HL-60 (cell line): Measurements from ENCODE around the gene SP1.

Experiments
- DNase-seq, 2 experiments: peaks; one replicate each; pipeline ENCODE4 v3.0.0-alpha.2; 2010 to 2020; ENCODE audit warnings: low read depth in 1 of 2, low spot score in 1 of 2
- H3K27ac ChIP-seq: fragments of 250-450 bp; sonication (Bioruptor Pico); replicated peaks from 2 replicates; pipeline ENCODE4 v1.5.1; 2020; ENCODE audit warnings: mild to moderate bottlenecking, moderate library complexity
- H3K27me3 ChIP-seq: fragments of 250-450 bp; sonication (Bioruptor Pico); 2 replicates; pipeline ENCODE4 v1.5.1; 2021; ENCODE audit warnings: mild to moderate bottlenecking, moderate library complexity; ENCODE audit not compliant: insufficient read depth, poor library complexity, severe bottlenecking
- H3K4me3 ChIP-seq: replicated peaks from 2 replicates; pipeline ENCODE4 v1.5.1; 2011; ENCODE audit warnings: mild to moderate bottlenecking, control low read depth, low read length; ENCODE audit not compliant: insufficient read depth
- CTCF ChIP-seq: IDR thresholded peaks from one replicate; pipeline ENCODE4 v1.5.1; 2011; ENCODE audit warnings: low read length, control low read depth, inconsistent platforms; ENCODE audit not compliant: insufficient read depth
- POLR2AphosphoS5 ChIP-seq: IDR thresholded peaks from 2 replicates; pipeline ENCODE4 v1.6.1; 2012; ENCODE audit warnings: low read depth
- REST ChIP-seq: IDR thresholded peaks from 2 replicates; pipeline ENCODE4 v1.6.1; 2012; ENCODE audit warnings: low read depth; ENCODE audit not compliant: insufficient replicate concordance
- SPI1 ChIP-seq: IDR thresholded peaks from 2 replicates; pipeline ENCODE4 v1.6.1; 2012; ENCODE audit warnings: low read depth, mild to moderate bottlenecking, borderline replicate concordance

The SP1 gene

GRCh38 chr12:53344824-53345485 is 35.0 kb upstream of the SP1 start:
- DNase-seq: peak in 1 of 2 experiments; percentile 73
- Histone ChIP-seq H3K27ac (no peak overlapping the region), H3K27me3 (no peaks in the 10 kb centered on the region), H3K4me3 (peak overlapping the region; percentile 45)
- TF ChIP-seq CTCF (peak; percentile 24), POLR2AphosphoS5 (no peak)

GRCh38 chr12:53345486-53346188 is 34.3 kb upstream of the SP1 start:
- no peaks in the 10 kb centered on the region for H3K27me3 ChIP-seq
- no peak for DNase-seq
- H3K27ac ChIP-seq: no peak overlapping the region
- H3K4me3 ChIP-seq: no peak overlapping the region
- TF ChIP-seq REST: no peak

- DNase-seq: peak in 1 of 2 experiments; percentile 48
- TF ChIP-seq CTCF: no peak
- no peak for TF ChIP-seq SPI1
- TF ChIP-seq POLR2AphosphoS5: no peak
- TF ChIP-seq REST: no peak
- no peak overlapping the region for H3K27ac ChIP-seq
- no peak overlapping the region for H3K4me3 ChIP-seq
- H3K27me3 ChIP-seq: no peaks in the 10 kb centered on the region
Observed at GRCh38 chr12:53346491-53346890, 33.5 kb upstream of the SP1 start.

GRCh38 chr12:53347905-53348304 is 32.1 kb upstream of the SP1 start:
- DNase-seq: no peak
- no peaks in the 10 kb centered on the region for H3K27me3 ChIP-seq
- no peak for TF ChIP-seq REST
- TF ChIP-seq POLR2AphosphoS5: no peak
- no peak overlapping the region for H3K27ac ChIP-seq
- no peak overlapping the region for H3K4me3 ChIP-seq
